OCI-LY7 (cell line): ENCODE data around the gene CKS2.

Source experiments
- EZH2phosphoT487 ChIP-seq: fragments of 200-600 bp; sonication (generic); IDR thresholded peaks from 2 replicates; pipeline ENCODE4 v1.6.1; 2018; ENCODE audit warnings: low read depth, borderline replicate concordance, mild to moderate bottlenecking, mixed run types, antibody characterized with exemption, low read length, moderate library complexity, mixed read lengths
- TF ChIP-seq, protein P1 (sequence below): fragments of 200-600 bp; sonication (generic); conservative IDR thresholded peaks from 2 replicates; pipeline ENCODE4 v1.5.1; 2014; ENCODE audit warnings: mild to moderate bottlenecking, antibody characterized with exemption, low read length, moderate library complexity, mixed read lengths

- TF ChIP-seq, protein P1, sequence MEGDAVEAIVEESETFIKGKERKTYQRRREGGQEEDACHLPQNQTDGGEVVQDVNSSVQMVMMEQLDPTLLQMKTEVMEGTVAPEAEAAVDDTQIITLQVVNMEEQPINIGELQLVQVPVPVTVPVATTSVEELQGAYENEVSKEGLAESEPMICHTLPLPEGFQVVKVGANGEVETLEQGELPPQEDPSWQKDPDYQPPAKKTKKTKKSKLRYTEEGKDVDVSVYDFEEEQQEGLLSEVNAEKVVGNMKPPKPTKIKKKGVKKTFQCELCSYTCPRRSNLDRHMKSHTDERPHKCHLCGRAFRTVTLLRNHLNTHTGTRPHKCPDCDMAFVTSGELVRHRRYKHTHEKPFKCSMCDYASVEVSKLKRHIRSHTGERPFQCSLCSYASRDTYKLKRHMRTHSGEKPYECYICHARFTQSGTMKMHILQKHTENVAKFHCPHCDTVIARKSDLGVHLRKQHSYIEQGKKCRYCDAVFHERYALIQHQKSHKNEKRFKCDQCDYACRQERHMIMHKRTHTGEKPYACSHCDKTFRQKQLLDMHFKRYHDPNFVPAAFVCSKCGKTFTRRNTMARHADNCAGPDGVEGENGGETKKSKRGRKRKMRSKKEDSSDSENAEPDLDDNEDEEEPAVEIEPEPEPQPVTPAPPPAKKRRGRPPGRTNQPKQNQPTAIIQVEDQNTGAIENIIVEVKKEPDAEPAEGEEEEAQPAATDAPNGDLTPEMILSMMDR = no peak
- no peak for TF ChIP-seq EZH2phosphoT487
Measured at GRCh38 chr9:89358376-89358916, 47.5 kb downstream of the CKS2 start.
